ENCODE data around the gene DOK3.

The DOK3 gene

DNA sequence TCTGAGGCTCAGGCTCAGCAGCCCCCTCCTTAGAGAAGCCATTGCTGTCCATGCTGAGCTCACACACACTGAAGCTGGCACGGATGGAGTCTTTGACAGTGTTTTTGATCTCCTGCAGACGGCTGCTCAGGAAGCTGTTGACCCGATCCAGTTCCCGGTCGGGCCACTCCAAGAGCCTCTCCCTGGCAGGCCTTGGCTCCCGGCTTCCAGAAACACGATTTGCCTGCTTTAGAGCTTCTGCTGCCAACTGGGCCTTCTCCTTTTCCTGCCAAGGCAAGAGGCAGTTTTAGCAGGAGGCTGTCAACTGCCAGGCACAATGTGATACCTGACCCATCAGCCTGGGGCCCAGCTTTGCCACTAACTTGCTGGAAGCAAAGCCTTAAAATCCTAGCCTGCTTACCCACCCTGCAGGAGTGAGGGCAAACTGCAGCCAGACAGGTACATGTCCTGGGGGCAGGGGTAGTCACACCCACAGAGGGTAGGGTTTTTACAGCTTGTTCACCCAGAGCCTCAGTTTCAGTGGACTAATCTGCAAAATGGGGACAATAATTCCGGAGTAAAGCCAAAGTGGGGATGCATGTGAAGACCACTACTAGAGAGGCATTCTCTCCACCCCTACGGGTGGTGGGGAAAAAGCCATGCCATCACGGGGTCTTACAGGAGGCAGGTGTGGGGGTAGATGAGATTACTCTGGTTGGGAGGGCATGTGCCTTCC is 15.5 kb upstream of the DOK3 start:
- Histone ChIP-seq H3K9ac (ENCODE audit: low read length) (no peak overlapping the region), H3K27me3 (ENCODE audit: insufficient read depth, low read length) (no peaks in the 10 kb centered on the region), H3K4me3 (ENCODE audit: low read depth, low read length) (no peak overlapping the region), H3K4me2 (ENCODE audit: low read length) (no peak overlapping the region), H2AFZ (ENCODE audit: insufficient read depth, low read length, poor library complexity) (no peak overlapping the region), H3K9me3 (ENCODE audit: insufficient read depth, low read depth, low read length) (peaks cover 3% of the 10 kb centered on the region), H2BK120ac (ENCODE audit: insufficient read depth, low read length, poor library complexity) (no peak overlapping the region), H3K79me1 (ENCODE audit: low read length) (no peaks in the 10 kb centered on the region), H3K79me2 (ENCODE audit: control insufficient read depth, insufficient read depth, low read length, poor library complexity) (no peaks in the 10 kb centered on the region), H3K27ac (ENCODE audit: low read depth, low read length) (no peak overlapping the region), H2BK5ac (ENCODE audit: low read depth, low read length, poor library complexity) (no peak overlapping the region), H2AK5ac (ENCODE audit: low read length) (no peak overlapping the region), H3K36me3 (ENCODE audit: control insufficient read depth in 1 of 2, insufficient read depth in 2 of 2, low read length in 2 of 2) (peaks cover 84 to 87% of the 10 kb centered on the region in 2 experiments), H4K91ac (ENCODE audit: low read depth, low read length) (no peak overlapping the region), H2BK12ac (ENCODE audit: low read length) (no peak overlapping the region), H3K4ac (ENCODE audit: low read depth, low read length) (no peak overlapping the region), H3K4me1 (ENCODE audit: control insufficient read depth in 1 of 2, insufficient read depth in 2 of 2, low read length in 2 of 2) (no peaks in the 10 kb centered on the region), H4K12ac (ENCODE audit: low read depth, low read length) (no peak overlapping the region), H3K14ac (ENCODE audit: low read length) (no peak overlapping the region), H4K8ac (ENCODE audit: low read depth, low read length) (no peak overlapping the region), H3K23ac (ENCODE audit: low read length) (no peak overlapping the region), H3K18ac (ENCODE audit: low read length) (no peak overlapping the region)
- no peak for DNase-seq
- WGBS (ENCODE audit: extremely low coverage, insufficient coverage, insufficient read length): no CpG with 5 or more reads among the region's 10 CpGs

DNA sequence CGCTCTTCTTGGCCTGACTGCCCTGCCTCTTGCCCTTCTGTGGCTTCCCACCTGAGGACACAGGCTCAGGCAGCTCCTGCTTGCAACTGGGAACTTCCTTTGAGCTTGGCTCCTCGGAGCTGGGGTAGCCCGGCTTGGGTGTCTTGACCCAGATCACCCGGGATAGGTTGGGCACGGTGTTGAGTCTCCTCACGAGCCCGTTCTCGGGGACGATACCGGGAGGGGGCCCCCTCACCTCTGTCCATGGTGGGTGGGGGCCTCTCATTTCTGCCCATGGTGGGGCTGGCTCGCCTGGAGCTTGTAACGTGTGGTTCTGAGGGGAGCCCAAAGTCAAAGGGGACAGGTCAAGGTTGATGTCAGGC is 14.9 kb upstream of the DOK3 start:
- no peak overlapping the region for H3K27ac ChIP-seq (ENCODE audit: low read depth, low read length)
- no peak overlapping the region for H2AFZ ChIP-seq (ENCODE audit: insufficient read depth, low read length, poor library complexity)
- no peak overlapping the region for H3K4ac ChIP-seq (ENCODE audit: low read depth, low read length)
- H3K23ac ChIP-seq (ENCODE audit: low read length): no peak overlapping the region
- no peak overlapping the region for H2BK5ac ChIP-seq (ENCODE audit: low read depth, low read length, poor library complexity)
- no peak overlapping the region for H2AK5ac ChIP-seq (ENCODE audit: low read length)
- H2BK12ac ChIP-seq (ENCODE audit: low read length): no peak overlapping the region
- H4K91ac ChIP-seq (ENCODE audit: low read depth, low read length): no peak overlapping the region
- H3K4me1 ChIP-seq (ENCODE audit: control insufficient read depth in 1 of 2, insufficient read depth in 2 of 2, low read length in 2 of 2): no peaks in the 10 kb centered on the region
- H2BK120ac ChIP-seq (ENCODE audit: insufficient read depth, low read length, poor library complexity): no peak overlapping the region
- no CpG with 5 or more reads among the region's 12 CpGs for WGBS (ENCODE audit: extremely low coverage, insufficient coverage, insufficient read length)
- H3K18ac ChIP-seq (ENCODE audit: low read length): no peak overlapping the region
- no peak overlapping the region for H3K4me3 ChIP-seq (ENCODE audit: low read depth, low read length)
- no peak overlapping the region for H3K4me2 ChIP-seq (ENCODE audit: low read length)
- H3K14ac ChIP-seq (ENCODE audit: low read length): no peak overlapping the region
- no peak overlapping the region for H3K9ac ChIP-seq (ENCODE audit: low read length)
- H4K12ac ChIP-seq (ENCODE audit: low read depth, low read length): no peak overlapping the region
- H3K79me1 ChIP-seq (ENCODE audit: low read length): no peaks in the 10 kb centered on the region
- H4K8ac ChIP-seq (ENCODE audit: low read depth, low read length): no peak overlapping the region
- H3K79me2 ChIP-seq (ENCODE audit: control insufficient read depth, insufficient read depth, low read length, poor library complexity): no peaks in the 10 kb centered on the region
- H3K36me3 ChIP-seq (ENCODE audit: control insufficient read depth in 1 of 2, insufficient read depth in 2 of 2, low read length in 2 of 2): peaks cover 85 to 87% of the 10 kb centered on the region in 2 experiments
- no peaks in the 10 kb centered on the region for H3K27me3 ChIP-seq (ENCODE audit: insufficient read depth, low read length)
- peaks cover 3% of the 10 kb centered on the region for H3K9me3 ChIP-seq (ENCODE audit: insufficient read depth, low read depth, low read length)
- no peak for DNase-seq

DNA sequence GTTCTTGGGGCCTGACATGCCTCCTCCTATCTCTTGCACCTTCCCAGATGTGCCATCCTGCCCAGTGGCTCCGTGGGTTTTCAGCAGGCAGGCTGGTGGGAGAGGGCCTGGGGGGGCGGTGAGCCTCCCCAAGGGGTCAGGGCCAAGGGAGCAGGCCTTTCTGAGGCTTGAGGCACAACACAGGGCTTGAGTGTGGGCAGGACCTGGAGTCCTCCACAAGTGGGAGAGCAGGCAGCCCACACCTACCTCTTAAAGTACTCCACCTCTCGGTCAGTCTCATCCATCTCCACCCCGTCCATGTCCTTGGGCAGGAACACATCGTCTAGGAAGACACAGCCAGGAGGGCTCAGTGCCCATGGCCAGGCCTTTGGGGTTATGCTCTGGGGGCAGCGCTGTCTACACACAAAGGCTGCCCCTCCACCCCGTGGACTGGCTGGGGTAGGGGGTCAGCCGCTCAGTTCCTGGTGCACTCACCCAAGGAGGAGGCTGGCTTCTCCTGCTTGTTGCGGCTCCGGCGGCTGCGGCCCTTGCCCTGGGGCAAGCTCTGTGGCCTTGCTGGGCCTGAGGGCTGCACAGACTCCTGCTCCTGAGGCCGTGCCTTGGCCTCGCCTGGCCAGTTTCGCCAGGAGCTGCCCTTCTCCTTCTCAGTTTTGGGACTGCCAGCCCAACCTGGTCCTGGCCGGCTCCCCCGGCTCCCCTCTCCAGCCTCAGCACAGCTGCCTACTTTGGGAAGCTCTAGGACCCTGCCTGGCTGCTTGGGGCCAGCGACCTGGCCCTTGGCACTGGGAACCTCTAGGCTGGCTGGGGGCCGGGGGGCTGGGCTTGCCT is 14.3 kb upstream of the DOK3 start:
- H4K91ac ChIP-seq (ENCODE audit: low read depth, low read length): no peak overlapping the region
- no peaks in the 10 kb centered on the region for H3K79me1 ChIP-seq (ENCODE audit: low read length)
- H3K79me2 ChIP-seq (ENCODE audit: control insufficient read depth, insufficient read depth, low read length, poor library complexity): no peaks in the 10 kb centered on the region
- no peak overlapping the region for H3K23ac ChIP-seq (ENCODE audit: low read length)
- no peak overlapping the region for H3K27ac ChIP-seq (ENCODE audit: low read depth, low read length)
- no peak overlapping the region for H3K14ac ChIP-seq (ENCODE audit: low read length)
- no peak overlapping the region for H3K9ac ChIP-seq (ENCODE audit: low read length)
- no peak overlapping the region for H2BK5ac ChIP-seq (ENCODE audit: low read depth, low read length, poor library complexity)
- no peak overlapping the region for H3K4me3 ChIP-seq (ENCODE audit: low read depth, low read length)
- H2AK5ac ChIP-seq (ENCODE audit: low read length): no peak overlapping the region
- peaks cover 3% of the 10 kb centered on the region for H3K9me3 ChIP-seq (ENCODE audit: insufficient read depth, low read depth, low read length)
- no peak overlapping the region for H4K12ac ChIP-seq (ENCODE audit: low read depth, low read length)
- H3K4ac ChIP-seq (ENCODE audit: low read depth, low read length): no peak overlapping the region
- H3K27me3 ChIP-seq (ENCODE audit: insufficient read depth, low read length): no peaks in the 10 kb centered on the region
- H3K4me1 ChIP-seq (ENCODE audit: control insufficient read depth in 1 of 2, insufficient read depth in 2 of 2, low read length in 2 of 2): no peaks in the 10 kb centered on the region
- H2BK120ac ChIP-seq (ENCODE audit: insufficient read depth, low read length, poor library complexity): no peak overlapping the region
- H4K8ac ChIP-seq (ENCODE audit: low read depth, low read length): no peak overlapping the region
- H3K18ac ChIP-seq (ENCODE audit: low read length): no peak overlapping the region
- H3K36me3 ChIP-seq (ENCODE audit: control insufficient read depth in 1 of 2, insufficient read depth in 2 of 2, low read length in 2 of 2): peaks cover 81 to 86% of the 10 kb centered on the region in 2 experiments
- no CpG with 5 or more reads among the region's 19 CpGs for WGBS (ENCODE audit: extremely low coverage, insufficient coverage, insufficient read length)
- no peak overlapping the region for H2BK12ac ChIP-seq (ENCODE audit: low read length)
- no peak for DNase-seq
- H3K4me2 ChIP-seq (ENCODE audit: low read length): no peak overlapping the region
- no peak overlapping the region for H2AFZ ChIP-seq (ENCODE audit: insufficient read depth, low read length, poor library complexity)

DNA sequence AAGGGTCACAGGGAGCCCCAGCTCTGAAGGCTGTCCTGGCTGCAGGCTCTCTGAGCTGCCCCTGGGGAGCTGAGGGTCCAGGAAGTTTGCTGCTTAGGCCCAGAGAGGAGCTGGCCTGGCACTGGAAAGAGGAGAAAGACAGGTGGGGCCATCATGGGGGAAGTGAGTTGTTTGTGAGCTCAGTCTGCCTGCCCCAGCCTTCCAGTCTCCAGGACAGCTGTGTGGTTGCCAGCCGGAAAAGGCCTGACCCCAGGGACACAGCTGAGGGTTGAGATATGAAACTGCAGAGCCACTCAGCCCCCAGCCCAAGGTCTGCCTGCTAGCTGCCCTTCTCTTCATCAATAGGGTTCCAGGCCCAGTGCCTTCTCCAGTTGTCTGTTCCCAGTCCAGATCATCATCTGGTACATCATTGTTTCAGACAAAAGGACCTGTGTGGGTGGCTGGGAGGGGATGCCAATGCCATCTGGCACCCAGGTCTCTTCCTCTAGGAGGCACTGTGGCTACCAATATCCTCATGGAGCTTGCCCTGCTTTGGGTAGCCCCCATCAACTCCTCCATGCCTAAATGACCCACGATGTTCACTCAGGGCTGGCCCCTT is 11.4 kb upstream of the DOK3 start:
- peaks cover 6% of the 10 kb centered on the region for H3K79me1 ChIP-seq (ENCODE audit: low read length)
- DNase-seq: no peak

More for the DNA sequence above, 11.4 kb upstream of the DOK3 start:
- Histone ChIP-seq H3K4me1 (ENCODE audit: control insufficient read depth in 1 of 2, insufficient read depth in 2 of 2, low read length in 2 of 2) (peaks cover 3% of the 10 kb centered on the region in 2 experiments), H3K4me2 (ENCODE audit: low read length) (no peak overlapping the region), H3K4me3 (ENCODE audit: low read depth, low read length) (no peak overlapping the region), H3K27ac (ENCODE audit: low read depth, low read length) (no peak overlapping the region), H3K79me2 (ENCODE audit: control insufficient read depth, insufficient read depth, low read length, poor library complexity) (peaks cover 3% of the 10 kb centered on the region), H2AK5ac (ENCODE audit: low read length) (no peak overlapping the region), H3K18ac (ENCODE audit: low read length) (no peak overlapping the region), H3K27me3 (ENCODE audit: insufficient read depth, low read length) (no peaks in the 10 kb centered on the region), H4K8ac (ENCODE audit: low read depth, low read length) (no peak overlapping the region), H2BK12ac (ENCODE audit: low read length) (no peak overlapping the region), H3K23ac (ENCODE audit: low read length) (no peak overlapping the region), H3K4ac (ENCODE audit: low read depth, low read length) (no peak overlapping the region), H2BK120ac (ENCODE audit: insufficient read depth, low read length, poor library complexity) (no peak overlapping the region), H3K9ac (ENCODE audit: low read length) (no peak overlapping the region), H3K36me3 (ENCODE audit: control insufficient read depth in 1 of 2, insufficient read depth in 2 of 2, low read length in 2 of 2) (peaks cover 55 to 59% of the 10 kb centered on the region in 2 experiments), H3K9me3 (ENCODE audit: insufficient read depth, low read depth, low read length) (peaks cover 3% of the 10 kb centered on the region), H4K91ac (ENCODE audit: low read depth, low read length) (no peak overlapping the region), H2AFZ (ENCODE audit: insufficient read depth, low read length, poor library complexity) (no peak overlapping the region), H3K14ac (ENCODE audit: low read length) (no peak overlapping the region), H2BK5ac (ENCODE audit: low read depth, low read length, poor library complexity) (no peak overlapping the region), H4K12ac (ENCODE audit: low read depth, low read length) (no peak overlapping the region)
- no CpG with 5 or more reads among the region's 2 CpGs for WGBS (ENCODE audit: extremely low coverage, insufficient coverage, insufficient read length)

Measured in trophoblast cell (in vitro differentiated cells and primary cell).